Kasumi-1 (cell line): ENCODE measurements around the gene CIZ1.

Experiments used
- DNase-seq, 2 experiments: peaks; one replicate each; lab custom pipeline; 2025; lab: John Stamatoyannopoulos, UW

CIZ1 gene

DNA sequence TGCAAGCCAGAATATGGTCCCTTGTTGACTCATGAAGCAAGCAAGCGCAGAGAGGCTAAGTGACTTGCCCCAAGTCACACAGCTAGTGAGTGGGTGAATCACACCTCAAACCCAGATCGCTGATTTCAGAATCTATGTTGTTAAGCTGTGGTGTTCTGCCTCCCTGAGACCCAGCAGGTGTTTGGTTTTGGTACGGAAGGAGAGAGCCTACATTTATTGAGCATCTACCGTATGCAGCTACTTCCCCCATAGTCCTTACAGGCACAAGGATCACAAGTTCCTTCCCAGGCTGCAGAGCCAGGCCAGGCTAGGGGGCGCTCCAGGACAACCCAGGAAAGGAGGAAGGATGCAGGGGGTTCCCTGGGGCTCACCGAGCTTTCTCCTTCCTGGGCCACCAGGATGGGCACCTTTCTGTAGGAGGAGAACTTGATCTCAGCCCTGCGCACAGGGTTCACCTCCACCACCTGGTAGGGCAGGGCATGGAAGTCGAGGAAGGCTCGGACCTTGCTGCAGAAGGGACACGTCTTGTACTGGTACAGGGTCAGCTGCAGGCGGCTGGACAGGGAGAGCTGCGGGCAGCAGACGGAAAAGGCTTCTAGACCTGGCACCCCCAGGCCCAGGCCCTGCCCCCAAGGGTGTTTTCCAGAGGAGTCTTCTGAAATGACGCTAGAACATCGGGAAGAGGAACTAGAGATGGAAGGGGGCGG is 66.3 kb downstream of the CIZ1 start:
- peak; percentile 70 to 78 for DNase-seq

DNA sequence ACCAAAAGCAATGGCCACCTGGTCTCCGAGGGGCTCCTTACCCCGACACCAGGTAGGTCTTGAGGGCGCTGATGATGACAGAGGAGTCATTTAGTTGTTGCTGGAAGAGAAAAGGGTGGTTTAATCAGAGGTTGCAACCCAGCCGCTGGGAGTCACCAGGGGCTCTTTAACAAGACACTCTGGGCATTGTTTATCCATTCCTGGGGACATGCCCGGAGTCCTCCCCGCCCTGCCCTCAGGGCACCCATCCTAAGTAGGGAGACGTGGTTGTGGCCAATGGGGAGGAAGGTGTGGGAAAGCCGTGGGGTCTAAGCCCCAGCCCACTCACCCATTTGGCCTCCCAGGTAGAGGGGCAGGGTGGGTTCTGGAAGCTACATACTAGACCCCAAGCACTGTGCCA is 66.9 kb downstream of the CIZ1 start:
- DNase-seq: no peak

DNA sequence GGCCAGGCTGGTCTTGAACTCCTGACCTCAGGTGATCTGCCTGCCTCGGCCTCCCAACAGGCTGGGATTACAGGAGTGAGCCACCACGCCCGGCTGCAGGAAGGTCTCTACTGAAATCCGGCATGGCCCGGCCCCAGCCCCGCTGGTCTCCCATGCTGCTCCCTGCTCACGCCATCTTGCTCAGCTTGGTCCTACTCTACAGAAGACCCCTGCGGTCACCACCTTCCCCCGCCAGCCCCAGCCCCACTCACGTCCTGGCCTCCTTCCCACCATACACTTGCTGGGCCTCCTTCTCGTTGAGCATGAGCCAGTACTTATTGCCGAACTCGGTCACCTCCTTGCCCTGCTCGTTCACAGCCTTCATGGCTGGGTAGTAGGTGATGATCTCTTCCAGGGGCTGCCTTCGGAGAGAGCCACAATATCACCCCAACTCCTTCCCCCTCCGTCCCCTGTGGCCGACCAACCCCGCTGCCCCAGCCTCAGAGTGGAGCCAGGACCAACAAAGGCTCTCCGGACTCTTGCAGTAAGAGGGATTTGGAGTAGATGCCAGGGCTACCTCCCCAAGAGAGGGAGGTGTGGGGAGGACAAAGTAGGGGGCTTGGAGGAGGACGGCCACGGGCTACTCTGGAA is 67.8 kb downstream of the CIZ1 start:
- no peak for DNase-seq

DNA sequence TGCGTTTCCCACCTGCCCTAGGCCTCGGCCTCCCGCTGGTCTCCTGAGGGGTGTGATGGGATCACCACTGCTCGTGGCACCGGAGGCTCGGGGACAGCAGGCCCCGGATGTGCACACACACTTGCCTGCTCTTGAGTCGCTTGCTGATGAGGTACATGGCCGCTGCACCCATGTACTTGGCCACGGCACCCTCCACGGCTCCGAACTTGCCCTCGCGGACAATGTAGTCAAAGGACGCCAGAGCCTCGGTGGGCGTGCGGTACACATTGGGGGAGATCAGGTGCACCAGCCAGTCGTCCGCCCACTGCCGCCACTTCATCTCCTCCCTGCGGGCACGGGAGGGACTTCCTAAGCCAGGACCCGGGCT is 68.6 kb downstream of the CIZ1 start:
- DNase-seq: no peak

DNA sequence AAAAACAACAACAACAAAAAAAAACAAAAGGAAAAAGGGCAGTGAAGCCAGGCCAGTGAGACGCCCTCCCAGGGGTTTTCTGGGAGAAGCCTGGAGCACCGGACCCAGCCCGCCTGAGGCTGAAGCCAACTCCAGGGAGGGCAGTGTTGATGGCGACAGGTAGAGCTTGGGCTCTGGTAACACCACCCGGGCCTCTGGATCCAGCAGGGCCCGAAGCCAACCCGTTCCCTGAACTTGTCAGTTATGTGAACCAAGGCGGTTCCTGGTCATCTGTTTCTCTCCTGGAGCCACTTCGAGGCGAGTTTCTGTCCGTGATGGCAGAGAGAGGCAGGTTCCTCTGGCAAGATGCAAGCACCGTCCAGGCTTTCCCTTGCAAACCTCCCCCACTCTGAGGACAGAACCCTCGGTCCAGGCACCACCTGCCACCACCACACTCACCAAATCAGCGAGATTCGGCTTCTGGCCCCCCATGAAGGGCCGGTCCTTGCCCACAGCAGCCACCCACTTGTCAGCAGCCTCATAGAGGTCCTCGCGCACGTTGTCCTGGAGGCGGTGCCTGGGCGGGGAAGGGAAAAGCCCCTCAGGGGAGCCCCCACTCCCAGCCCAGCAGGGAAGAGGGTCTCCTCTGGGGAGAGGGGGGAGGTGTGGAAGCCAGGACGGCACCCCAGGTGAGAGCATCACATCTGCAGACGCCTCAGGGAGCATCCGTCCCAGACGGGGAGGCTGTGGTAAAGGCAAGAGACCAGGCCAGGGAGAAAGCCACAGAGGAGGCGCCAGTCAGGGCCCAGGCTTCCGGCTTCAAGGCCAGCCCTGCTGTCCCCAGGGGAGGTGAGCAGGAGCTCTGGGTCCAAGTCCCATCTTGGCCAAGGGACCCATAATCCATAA is 69.2 kb downstream of the CIZ1 start:
- no peak for DNase-seq

DNA sequence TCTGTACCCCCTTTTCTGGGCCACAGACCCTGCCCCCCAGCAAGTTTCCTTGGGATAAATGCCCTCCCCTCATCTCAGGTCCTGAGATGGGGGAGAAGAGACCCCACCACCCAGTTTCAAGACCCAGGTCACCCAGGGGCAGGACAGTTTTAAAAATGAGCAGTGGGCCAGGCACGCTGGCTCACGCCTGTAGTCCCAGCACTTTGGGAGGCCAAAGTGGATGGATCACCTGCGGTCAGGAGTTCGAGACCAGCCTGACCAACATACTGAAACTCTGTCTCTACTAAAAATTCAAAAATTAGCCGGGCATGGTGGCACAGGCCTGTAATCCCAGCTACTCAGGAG is 69.9 kb downstream of the CIZ1 start:
- DNase-seq: no peak

DNA sequence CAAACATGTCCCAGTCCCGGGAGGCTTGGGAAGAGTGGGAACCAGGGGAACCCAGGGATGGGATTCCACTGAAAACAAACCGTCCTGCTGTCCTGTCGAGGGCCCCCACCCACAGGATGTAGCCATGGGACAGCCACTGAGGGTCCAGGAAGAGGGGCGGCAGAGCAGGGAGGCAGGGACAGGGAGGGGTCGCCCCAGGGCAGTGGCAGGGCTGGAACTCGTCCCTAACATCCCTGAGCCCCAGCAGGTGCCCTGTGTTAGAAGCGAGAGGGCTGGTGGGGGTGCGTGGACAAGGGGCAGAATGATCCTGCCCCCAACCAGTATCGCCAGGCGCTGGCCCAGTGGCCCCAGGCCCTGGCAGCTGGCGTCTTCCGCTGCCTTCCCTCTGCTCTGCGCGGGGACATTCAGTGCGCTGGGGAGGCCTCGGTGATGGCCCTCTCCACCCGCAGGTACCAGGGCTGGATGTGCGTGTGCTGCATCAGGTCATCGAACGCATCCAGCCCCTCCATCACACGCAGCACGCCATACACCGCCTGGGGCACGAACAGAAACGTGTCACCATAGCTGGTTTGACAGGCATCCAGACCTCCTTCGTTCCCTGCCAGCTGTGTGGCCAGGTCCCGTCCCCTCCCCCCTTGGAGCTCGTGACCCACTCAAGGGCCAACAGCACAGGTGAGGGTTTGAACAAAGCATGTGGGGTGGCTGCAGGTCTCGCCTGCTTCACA is 70.5 kb downstream of the CIZ1 start:
- no peak for DNase-seq

DNA sequence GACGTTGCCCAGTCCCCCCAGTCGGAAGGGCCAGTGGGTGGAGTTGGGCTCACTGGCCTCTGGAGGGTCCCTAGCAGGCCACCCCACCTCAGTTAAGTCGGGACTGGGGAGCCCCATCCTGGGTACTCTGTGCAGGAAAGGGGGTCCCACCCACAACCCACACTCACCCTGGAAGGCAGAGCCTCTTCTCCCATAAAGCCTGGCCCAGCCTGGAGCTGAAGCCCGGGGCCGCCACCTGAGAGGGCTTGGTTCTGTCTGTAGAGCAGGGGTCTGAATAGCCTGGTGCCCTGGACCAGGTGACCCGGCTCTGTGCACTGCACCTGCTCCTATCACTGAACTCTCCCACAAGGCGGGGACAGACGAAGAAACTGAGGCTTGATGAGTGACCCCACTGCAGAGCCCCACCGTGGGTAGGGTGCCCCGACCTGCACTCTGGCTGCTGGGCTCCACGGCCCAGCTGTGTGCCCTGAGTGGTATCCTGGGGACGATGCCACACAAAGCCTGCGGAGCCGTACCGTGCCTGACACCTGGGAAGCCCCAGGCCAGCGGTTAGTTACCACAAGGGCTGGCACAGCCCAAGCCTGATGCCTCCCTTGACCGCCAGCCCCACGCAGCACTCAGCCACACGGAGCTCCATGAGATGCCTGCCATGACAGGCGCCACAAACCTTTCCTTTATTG is 71.2 kb downstream of the CIZ1 start:
- no peak for DNase-seq

DNA sequence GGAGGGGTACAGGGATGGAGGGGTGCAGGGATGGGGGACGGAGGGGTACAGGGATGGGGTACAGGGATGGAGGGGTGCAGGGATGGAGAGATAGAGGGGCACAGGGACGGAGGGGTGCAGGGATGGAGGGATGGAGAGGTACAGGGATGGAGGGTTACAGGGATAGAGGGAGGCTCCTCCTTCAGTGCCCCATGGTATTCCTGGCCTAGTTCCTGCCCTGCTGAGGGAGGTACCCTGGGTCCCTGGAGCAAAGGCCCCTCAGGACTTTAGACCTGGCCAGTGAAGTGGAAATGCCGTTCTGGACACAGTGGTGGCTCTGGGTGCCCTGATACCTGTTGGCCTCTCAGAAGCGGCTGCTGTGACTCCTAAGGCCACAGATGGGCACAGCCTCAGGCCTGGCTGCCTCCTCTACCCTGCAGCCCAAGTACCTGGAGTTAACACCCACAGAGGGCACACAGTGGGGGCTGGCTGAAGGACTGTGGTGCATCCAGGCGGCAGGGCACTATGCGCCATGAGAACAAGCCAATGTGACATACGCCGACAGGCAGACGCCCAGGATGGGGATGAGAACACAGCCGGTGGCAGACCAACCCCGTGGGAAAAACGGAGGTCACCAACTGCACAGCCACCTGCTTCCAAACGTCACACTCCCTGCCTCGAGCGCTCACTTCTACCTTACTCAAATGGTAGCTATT is 72.3 kb downstream of the CIZ1 start:
- no peak for DNase-seq

DNA sequence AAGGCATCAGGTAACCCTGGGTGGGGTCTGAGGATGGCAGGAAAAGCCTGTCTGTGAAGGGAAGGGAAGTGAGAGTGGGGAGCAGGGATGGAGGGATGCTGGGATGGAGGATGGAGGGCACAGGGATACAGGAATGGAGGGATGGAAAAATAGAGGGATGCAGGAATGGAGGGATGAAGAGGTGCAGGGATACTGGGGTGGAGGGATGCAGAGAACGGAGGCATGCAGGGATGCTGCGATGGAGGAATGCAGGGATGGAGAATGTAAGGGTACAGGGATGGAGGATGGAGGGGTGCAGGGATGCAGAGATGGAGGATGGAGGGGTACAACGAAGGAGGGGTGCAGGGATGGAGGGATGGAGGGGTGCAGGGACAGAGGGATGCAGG is 72.9 kb downstream of the CIZ1 start:
- no peak for DNase-seq

DNA sequence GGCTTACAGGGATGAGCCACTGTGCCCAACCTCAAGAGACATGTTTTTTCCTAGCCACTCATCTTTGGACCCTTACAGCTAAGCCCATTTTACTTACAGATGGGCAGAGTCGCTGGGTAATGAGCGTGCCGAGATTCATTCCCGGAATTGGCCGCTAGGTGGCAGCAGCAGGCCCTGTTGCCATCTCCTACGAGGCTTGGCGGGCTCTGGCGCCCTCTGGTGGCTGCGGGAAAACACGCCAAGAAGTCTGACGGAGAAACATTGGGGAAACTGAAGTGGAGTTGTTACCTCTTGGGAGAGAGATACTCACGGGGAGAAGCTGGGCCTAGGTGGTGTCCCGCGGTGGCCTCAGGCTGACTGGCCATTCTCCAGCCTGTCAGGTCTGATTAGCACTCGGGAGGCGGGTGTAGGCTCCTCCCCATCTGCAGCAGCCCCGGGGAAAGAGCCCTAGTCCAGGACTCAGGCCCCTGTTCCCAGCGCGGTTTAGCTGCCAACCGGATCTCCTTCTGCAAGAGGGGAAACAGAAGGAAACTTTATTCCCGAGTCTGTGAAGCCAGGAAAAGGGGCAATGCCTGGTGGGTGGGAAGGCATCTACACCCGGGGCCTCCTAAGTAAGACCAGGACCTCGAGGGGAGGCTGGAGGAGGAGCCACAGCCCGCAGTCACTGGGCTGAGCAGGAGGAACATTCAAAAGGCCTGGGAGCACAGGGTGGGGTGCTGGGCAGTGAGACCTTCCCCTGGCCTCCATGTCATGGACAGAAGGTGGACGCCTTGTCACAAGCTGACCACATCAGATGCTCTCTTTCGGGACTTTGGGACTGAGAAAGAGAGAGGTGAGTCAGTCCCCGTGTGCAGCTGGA is 73.5 kb downstream of the CIZ1 start:
- DNase-seq: peak; percentile 81 to 84

DNA sequence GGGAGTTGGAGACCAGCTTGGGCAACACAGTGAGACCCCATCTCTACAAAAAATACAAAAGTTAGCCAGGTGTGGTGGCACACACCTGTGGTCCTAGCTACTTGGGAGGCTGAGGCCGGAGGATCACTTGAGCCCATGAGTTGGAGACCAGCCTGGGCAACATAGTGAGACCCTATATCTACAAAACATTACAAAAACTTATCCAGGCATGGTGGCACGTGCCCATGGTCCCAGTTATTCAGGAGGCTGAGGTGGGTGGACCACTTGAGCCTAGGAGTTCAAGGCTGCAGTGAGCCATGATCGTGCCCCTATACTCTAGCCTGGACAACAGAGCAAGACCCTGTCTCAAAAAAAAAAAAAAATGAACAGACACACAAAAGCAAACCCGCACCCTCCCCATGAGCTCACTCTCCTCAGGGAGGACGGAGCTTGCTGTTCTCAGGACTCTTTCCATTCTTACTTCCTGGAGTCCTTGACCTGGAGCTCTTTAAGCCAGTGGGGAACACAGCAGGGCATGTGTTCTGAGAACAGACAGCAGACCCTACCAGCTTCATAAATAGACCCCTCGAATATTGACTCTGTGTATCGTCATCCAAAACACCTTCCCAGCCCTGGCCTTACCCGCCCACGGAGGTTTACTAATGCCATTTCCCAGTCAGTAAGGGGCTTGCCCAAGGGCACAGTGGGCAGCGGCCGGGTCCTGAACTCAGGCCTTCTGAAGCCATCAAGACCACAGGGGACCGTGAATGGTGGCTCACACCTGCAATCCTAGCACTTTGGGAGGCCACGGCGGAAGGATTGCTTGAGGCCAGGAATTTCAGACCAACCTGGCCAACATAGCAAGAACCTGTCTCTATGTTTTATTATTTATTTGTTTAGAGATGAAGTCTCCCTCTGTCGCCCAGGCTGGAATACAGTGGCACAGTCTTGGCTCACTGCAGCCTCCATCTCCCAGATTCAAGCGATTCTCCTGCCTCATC is 75.0 kb downstream of the CIZ1 start:
- DNase-seq: no peak
